GDM1 (cell line): Measurements from ENCODE around the gene URB2.
"Not testable (repeated sequence)": the region's sequence is repeated elsewhere in the genome, so short reads cannot be mapped to it uniquely, and the experiment has no call there.

Experiments
- DNase-seq: peaks from one replicate; lab custom pipeline; 2025; lab: John Stamatoyannopoulos, UW

Gene URB2

GRCh38 chr1:229693129-229693900 is 67.3 kb downstream of the URB2 start:
- DNase-seq: no peak

- DNase-seq: no peak
Observed at GRCh38 chr1:229694053-229694693, 68.1 kb downstream of the URB2 start.

DNA sequence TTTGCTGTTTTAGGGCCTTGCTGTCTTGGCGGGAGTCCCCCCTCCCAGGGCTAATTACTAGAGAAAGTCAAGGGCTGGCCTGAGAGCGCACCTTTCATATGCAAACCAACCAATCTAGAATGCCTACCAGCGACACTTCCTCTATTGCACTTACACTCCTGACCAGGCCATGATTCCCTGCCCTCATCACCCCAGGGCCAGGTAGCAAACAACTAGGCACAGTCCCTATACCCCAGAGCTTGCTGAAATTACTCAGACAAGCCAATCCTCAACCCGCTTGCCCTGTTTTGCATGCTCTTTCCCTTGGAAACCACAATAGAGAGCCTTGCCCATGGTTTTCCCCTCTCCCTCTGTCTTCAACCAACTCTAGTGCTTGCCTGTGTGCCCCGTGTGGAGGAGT is 70.3 kb downstream of the URB2 start:
- no peak for DNase-seq

DNA sequence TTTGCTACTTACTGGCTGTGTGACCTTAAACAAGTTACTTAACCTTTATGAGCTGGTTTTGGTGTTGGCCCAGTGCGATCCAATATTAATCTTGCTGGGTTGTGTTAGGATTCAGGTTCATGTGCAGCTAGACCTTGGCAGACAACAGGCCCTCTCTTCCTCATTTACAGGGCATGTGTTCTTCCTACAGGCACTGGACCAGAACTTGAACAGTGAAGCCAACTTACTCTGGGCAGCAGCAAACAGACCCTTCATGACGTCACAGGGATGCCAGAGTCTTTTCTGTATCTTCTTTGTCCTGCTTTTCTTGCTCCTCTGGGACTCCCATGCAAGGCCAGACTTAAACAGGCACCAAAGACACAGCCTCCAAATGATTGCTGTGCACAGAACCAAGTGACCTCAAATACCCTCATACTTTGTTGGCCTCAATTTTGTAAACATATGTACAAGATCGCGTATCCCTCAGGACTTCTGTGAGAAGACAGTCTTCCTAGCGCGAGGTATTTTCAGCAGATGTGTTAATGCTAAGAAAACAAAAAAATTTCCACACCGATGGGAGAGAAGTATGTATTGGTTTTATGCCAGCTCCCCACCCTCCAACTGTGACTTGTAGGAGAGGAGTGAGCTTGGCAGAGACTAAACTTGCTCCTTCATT is 73.7 kb downstream of the URB2 start:
- DNase-seq: no peak

GRCh38 chr1:229704157-229704556 is 78.1 kb downstream of the URB2 start:
- no peak for DNase-seq

DNA sequence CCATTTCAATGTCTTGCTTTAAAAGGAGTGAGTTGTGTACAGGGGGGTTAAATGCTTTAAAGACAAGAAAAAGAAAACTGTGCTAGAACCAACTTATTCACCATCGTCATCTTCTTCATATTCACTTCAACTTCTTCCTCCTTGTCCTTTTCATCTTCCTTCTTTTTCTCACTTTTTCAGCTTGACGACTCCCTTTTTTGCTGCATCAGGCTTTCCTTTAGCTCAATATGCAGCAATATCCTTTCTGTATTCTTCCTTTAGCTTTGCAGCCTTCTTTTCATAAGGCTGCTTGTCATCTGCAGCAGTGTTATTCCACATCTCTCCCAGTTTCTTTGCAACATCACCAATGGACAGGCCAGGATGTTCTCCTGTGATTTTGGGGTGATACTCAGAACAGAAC is 79.1 kb downstream of the URB2 start:
- not testable (repeated sequence) for DNase-seq

DNA sequence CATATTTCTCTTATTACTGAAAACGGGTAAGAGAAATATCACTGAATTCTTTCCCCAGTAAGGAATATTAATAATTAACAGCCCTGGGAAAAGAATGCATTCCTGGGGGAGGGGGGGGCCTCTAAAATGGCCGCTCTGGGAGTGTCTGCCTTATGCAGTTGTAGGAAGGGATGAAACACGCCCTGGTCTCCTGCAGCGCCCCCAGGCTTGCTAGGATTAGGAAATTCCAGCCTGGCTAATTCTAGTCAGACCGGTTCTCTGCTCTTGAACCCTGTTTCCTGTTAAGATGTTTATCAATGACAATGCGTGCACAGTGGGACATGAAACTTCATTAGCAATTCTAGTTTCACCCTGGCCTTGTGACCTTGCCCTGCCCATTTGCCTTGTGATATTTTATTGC is 81.1 kb downstream of the URB2 start:
- not testable (repeated sequence) for DNase-seq

DNA sequence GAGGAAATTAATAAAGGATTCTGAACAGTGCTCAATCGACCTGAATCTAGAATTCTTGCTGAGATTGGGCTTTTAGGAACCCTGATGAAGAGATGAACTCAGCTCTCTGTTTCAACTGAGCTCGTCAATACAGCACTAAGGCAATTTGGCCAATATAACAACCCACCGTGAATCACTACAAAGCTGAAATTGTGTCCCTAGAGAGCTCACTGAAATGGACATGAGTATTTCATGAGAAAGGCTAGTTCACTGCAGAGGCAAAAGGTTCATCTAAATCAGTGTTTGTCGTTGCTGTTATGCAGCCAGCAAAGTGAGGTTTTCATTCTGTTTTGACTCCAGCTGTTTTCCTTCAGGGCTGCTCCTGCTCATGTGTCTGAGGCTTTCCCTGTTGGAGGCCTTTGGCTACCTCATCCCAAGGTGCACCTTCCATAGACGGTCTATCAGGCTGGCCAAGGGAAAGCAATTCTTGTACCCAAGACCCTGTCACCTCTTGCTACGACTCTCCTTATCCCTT is 83.5 kb downstream of the URB2 start:
- DNase-seq: no peak
